NK-92 (cell line): ENCODE data around the gene ADCY9.
"Not testable (repeated sequence)": the region's sequence is repeated elsewhere in the genome, so short reads cannot be mapped to it uniquely, and the experiment has no call there.

ENCODE experiments used
- DNase-seq: peaks from one replicate; lab custom pipeline; 2025; ENCODE audit not compliant: unreplicated experiment; lab: John Stamatoyannopoulos, UW

ADCY9 gene

GRCh38 chr16:4094127-4094773 lies 22.0 kb downstream of the ADCY9 start:
- DNase-seq = no peak

- DNase-seq = no peak
Measured at GRCh38 chr16:4093495-4094126, 22.6 kb downstream of the ADCY9 start.

DNA sequence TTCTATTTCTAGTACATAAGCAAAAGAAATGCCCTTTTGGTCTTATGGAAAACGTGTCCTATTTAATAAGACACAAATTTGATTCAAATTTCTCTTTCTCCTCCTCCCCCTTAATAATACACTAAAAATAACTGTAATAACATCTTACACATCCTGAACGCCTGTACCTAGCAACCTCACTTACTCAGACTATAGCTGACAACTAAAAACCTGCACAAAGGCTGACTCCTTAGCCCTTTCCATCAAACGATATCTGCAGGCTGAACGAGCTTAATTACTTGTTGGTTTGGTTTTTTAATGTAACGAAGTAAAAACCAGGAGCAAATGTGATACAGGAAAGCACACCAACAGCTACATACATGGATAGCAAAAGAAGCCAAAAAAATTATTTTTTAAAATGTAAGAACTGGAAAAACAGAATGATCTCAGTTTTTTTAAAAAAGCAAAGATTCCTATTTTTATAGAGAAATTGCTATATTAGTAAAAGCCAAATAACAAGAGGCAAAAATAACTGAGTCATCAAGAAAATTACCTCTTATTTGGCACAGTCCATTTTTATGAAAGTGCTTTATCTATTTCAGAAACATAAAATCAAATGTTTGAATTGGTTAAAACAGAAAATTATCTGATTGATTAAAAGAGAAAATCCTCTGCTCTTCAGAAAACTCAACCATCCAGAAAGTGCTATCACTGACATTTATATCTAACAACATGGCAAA lies 23.5 kb downstream of the ADCY9 start:
- DNase-seq = no peak

DNA sequence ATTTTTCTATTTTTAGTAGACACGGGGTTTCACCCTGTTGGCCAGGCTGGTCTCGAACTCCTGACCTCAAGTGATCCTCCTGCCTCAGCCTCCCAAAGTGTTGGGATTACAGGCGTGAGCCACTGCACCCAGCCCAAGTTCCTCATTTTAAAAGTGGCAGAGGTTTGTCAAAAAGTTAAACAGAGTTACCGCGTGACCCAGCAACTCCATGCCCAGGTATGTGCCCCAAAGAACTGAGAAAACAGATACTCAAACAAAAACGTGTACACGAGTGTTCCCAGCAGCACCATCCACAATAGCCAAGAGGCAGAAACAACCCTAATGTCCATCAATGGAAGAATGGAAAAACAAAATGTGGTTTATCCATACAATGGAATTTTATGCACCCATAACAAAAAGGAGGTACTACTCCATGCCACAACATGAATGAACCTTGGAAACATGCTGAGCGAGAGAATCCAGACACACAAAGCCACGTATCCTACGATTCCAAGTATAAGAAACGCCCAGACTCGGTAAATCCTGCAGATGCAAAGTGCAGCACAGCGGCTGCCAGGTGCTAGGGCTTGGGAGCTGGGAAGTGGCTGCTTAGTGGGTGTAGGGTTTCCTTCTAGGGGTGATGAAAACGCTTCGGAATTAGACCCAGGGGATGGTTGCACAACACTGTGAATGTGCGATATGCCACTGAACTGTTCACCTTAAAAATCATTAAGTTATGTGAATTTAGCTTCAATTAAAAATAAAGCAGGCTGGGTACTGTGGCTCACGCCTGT lies 24.8 kb downstream of the ADCY9 start:
- DNase-seq = no peak

DNA sequence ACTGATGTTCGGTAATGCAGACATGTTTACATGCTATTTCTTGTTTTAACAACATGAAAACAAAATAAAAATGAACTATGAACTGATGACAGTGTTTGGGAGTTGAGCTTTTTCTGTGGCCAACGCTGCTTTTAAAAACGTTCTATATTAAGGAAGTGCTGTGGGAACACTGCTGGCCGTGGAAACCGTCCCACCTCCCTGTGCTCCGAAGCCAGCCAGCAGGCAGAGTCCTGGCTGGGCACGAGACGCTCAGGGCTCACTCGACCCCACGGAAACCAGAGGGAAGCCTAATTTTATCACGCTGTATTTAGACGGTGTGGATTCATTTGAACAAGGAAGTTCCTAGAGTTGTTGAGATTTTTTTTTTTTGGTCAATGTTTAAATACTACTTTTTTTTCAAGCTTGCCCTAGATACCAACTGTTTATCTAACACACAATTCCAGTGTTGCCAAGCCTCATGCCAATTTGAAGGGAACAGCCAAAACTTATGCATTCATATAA lies 25.8 kb downstream of the ADCY9 start:
- DNase-seq = no peak

GRCh38 chr16:4089811-4090301 lies 26.4 kb downstream of the ADCY9 start:
- no peak for DNase-seq

GRCh38 chr16:4089251-4089810 lies 26.9 kb downstream of the ADCY9 start:
- DNase-seq = no peak

DNA sequence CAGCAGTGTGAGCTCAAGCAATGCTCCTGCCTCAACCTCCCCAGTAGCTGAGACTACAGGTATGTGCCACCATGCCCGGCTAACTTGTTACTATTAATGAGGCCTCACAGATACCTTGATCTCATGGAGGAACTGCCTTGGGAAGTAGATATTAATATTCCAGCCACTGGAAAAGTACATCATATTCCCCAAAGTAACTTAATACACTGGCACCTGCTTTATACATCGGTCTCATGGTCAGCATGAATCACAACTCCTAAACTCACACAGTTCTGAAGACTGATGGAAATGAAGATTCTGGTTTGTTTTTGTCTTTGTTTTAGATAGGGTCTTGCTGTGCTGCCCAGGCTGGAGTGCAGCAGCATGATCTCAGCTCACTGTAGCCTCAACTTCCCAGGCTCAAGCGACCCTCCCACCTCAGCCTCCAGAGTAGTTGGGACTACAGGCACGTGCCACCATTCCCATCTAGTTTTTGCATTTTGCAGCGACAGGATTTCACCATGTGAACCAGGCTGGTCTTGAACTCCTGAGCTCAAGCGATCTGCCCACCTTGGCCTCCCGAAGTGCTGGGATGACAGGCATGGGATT lies 28.2 kb downstream of the ADCY9 start:
- no peak for DNase-seq

DNA sequence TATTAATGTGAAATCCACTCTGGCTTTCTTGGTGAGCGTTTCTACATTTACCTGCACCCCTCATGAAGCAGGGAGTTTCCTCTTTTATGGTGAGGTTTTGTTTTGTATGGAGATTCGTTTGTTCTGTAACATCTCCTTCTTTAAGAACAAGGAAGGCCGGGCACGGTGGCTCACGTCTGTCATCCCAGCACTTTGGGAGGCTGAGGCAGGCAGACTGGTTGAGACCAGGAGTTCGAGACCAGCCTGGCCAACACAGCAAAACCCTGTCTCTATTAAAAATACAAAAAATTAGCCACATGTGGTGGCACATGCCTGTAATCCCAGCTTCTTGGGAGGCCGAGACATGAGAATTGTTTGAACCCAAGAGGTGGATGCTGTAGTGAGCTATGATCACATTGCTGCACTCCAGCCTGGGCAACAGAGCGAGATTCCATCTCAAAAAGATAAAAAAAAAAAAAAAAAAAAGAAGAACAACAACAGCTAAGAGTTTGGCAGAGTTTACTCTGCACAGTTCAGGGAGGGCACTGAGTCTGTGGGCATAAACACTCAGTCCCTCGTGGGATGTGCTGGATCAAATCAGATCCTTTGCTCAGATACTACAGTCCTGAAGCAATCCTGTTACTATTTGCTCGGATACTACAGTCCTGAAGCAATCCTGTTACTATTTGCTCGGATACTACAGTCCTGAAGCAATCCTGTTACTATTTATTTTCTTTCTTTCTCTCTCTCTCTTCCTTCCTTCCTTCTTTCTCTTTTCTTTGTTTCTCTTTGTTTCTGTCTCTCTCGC lies 28.9 kb downstream of the ADCY9 start:
- DNase-seq = no peak

DNA sequence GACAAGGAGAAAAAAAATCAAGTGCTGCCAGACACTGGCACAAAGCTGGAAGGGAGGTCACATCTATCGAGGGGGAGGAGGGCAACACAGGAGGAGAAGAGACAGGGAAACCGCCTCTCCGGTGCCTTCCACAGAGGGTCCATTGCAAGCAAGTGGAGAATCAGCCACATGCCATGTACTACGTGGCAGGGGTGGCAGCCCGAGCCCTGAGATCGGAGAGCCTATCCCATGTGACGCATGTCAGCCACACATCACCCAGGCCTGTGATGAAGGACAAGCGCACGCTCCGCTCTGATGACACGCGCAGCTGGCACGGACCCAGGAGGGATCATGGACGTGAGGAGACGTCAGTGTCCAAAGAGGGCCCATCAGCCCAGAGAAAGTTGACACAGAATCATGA lies 30.1 kb downstream of the ADCY9 start:
- DNase-seq = no peak

DNA sequence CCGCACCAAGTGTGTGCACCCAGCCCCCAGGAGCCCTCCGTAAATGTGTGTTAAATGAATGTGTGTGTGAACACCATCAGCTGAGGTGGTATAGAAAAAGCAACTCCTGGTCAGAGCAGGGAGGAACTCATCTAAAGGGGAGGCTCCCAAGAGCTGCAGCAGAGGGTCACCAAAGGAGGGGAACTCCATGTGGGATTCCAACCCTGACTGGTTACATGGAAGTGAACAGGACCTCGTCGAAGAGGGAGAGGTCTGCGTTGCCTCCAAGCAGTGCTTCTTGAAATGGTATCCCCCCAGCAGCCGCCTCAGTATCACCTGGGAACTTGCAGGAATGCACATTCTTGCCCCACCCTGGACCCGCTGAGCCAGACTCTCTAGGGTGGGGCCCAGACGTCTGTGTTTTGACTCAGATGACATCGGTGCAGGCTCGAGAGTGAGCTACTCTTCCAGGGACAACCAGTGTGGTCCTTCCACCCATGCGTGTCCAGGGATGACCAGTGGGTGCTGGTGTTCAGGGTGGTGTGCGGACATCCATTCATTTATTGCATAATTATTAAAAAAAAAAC lies 30.8 kb downstream of the ADCY9 start:
- DNase-seq = no peak

DNA sequence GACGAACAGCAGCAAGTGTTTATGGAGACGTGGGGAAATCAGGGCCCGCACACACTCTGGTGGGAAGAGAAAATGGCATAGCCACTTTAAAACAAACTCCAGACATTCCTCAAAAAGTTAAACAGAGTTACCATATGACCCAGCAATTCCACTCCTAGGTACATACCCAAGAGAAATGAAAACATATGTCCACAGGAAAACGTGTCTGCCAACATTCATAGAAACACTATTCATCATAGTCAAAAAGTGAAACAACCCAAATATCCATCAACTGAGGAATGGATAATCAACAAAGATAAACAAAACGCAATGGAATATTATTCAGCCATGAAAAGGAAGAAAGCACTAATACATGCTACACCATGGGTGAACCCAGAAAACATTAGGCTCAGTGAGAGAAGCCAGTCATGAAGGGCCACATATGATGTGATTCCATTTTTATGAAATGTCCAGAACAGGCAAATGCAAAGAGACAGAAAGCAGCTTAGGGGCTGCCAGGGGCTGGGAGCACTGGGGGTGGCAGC lies 32.8 kb downstream of the ADCY9 start:
- no peak for DNase-seq

DNA sequence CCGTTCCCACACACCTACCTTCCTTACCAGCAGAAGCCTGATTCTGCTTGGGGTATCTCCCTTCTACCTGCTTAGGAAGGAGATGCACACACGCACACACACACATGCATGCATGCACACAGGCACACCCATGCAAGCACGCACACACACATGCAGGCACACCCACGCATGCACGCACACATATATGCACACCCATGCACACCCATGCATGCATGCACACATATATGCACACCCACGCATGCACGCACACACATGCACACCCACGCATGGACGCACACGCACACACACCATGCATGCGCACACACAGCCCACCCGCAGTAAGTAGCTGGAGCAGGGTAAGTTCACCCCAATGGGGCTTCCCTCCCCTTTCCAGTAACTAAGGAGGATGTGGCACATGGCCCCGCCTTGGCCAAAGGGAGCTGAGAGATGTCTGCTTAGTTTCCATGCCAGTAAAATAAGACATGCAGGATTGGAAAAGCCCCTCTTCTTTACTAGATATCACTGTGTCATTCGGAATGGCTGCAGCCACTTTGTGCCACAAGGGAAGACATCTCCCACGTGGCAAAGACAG lies 33.7 kb downstream of the ADCY9 start:
- DNase-seq = no peak

DNA sequence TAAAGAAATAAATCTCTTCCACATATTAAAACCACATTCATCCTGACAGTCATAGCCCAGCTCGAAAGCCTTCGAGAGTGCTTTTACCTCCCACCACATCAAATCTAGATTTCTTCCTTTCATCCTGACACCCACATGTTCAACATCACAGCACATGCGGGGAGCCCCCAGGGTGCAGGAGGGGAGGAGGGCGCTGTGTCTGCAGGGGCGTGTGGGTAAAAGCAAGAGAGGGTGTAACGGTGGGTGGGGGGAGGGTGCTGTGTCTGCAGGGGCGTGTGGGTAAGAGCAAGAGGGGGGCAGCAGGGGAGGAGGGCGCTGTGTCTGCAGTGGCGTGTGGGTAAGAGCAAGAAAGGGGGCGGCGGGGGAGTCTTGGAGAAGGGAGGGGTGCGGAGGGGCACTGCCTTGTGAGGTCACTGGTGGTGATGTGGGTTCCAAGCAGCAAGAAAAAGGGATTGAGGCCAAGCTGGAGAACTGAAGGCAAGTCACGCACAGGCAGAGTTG lies 34.7 kb downstream of the ADCY9 start:
- no peak for DNase-seq

- no peak for DNase-seq
Measured at GRCh38 chr16:4081047-4081446, 35.2 kb downstream of the ADCY9 start.

GRCh38 chr16:4077174-4077649 lies 39.0 kb downstream of the ADCY9 start:
- no peak for DNase-seq

DNA sequence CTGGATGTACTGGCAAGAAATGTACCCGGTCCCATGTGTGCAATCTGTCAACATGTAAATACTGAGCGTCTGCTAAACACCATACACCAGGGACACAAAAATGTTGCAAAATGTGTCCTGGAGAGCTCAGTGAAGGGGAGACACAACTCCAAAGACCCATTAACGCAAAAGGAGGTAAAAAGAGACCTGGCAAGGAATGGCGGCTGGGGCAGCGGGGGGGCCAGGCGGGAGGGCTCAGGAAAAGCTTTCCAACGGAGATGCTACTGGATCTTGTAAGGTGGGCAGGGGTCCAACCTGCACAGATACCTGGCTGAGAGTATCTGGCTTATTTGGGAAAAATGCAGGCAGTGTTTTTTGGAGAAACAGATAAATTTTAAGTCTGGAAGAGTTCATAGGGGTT lies 40.7 kb downstream of the ADCY9 start:
- no peak for DNase-seq

- DNase-seq = not testable (repeated sequence)
Measured at GRCh38 chr16:4073150-4073549, 43.1 kb downstream of the ADCY9 start.
